ENCODE results near the gene RERG.

The RERG gene

DNA sequence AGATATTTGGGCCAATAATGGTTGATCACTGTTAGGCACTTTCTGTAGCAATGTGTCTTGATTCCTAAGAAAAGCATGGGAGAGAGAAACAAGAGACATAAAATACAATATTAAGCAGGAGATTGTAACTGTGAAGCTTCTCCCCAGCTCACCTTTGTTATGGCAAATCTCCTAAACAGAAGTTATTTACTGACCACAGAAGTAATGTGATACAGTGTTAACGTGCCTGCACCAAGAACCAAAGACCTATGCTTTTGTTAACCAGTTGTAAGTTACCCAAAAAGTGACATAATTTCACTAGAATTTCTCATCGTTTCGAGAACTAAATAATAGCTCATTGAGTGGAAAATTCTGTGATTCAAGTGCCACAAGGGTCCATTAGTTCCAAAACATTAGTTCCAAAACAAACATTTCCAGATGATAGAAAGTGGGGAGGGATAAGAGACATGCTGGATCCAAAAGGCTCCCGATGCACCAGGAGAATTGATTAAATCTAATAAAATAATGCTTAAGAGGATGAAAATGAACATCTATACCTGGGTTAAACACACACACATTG, 14.3 kb downstream of the RERG start:
- Histone ChIP-seq H3K9ac (ENCODE audit: low read depth in 1 of 2, low read length in 2 of 2) (no peak overlapping the region), H3K27ac (ENCODE audit: low read depth, low read length) (no peak overlapping the region), H3K27me3 (ENCODE audit: control insufficient read depth in 1 of 2, insufficient read depth in 2 of 2, low read length in 2 of 2) (no peaks in the 10 kb centered on the region), H3K4me3 (ENCODE audit: low read depth in 1 of 2, low read length in 2 of 2) (no peak overlapping the region), H3K9me3 (ENCODE audit: control insufficient read depth in 1 of 2, low read length in 2 of 2) (no peaks in the 10 kb centered on the region), H3K36me3 (ENCODE audit: control insufficient read depth in 1 of 2, insufficient read depth in 2 of 2, low read length in 2 of 2) (no peaks in the 10 kb centered on the region), H3K4me1 (ENCODE audit: control insufficient read depth in 1 of 2, insufficient read depth in 2 of 2, low read length in 2 of 2) (no peaks in the 10 kb centered on the region)

GRCh38 chr12:15206338-15206737, 14.9 kb downstream of the RERG start:
- H3K9me3 ChIP-seq (ENCODE audit: control insufficient read depth in 1 of 2, low read length in 2 of 2) = no peaks in the 10 kb centered on the region
- no peak overlapping the region for H3K9ac ChIP-seq (ENCODE audit: low read depth in 1 of 2, low read length in 2 of 2)
- no peaks in the 10 kb centered on the region for H3K36me3 ChIP-seq (ENCODE audit: control insufficient read depth in 1 of 2, insufficient read depth in 2 of 2, low read length in 2 of 2)
- no peak overlapping the region for H3K4me3 ChIP-seq (ENCODE audit: low read depth in 1 of 2, low read length in 2 of 2)
- no peaks in the 10 kb centered on the region for H3K27me3 ChIP-seq (ENCODE audit: control insufficient read depth in 1 of 2, insufficient read depth in 2 of 2, low read length in 2 of 2)
- no peak overlapping the region for H3K27ac ChIP-seq (ENCODE audit: low read depth, low read length)
- no peaks in the 10 kb centered on the region for H3K4me1 ChIP-seq (ENCODE audit: control insufficient read depth in 1 of 2, insufficient read depth in 2 of 2, low read length in 2 of 2)

DNA sequence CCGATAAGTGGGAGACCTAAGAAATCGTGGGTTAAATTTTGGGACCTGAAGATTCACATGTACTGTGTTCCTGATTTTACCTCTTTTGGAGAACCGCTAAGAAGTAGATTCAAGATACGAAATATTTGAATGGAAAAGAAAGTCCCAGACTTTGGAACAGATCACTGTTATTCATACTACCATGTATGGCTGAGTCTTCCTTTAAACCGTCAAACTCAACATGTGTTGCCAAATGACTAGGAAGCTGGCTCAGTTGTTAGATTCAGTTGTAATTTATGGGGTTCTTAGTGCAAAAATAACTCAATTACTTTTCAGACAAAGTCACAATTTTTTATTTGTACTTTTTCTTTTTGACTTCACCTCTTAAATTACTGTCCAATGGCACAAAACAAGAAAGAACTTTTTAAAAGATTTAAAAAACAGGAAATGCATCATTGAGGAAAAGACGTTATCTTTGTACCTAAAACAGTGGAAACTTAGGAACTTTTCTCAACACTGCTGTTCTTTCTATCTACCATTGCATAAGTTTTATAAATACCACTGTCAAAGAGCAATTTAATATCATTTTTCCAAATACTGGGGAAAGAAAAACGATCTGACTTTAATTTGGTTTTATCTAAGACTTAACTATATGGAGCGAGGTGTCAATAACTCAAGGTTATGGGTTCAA, 15.7 kb downstream of the RERG start:
- no peaks in the 10 kb centered on the region for H3K36me3 ChIP-seq (ENCODE audit: control insufficient read depth in 1 of 2, insufficient read depth in 2 of 2, low read length in 2 of 2)
- H3K27ac ChIP-seq (ENCODE audit: low read depth, low read length) = no peak overlapping the region
- no peaks in the 10 kb centered on the region for H3K27me3 ChIP-seq (ENCODE audit: control insufficient read depth in 1 of 2, insufficient read depth in 2 of 2, low read length in 2 of 2)
- H3K9me3 ChIP-seq (ENCODE audit: control insufficient read depth in 1 of 2, low read length in 2 of 2) = no peaks in the 10 kb centered on the region
- H3K4me1 ChIP-seq (ENCODE audit: control insufficient read depth in 1 of 2, insufficient read depth in 2 of 2, low read length in 2 of 2) = no peaks in the 10 kb centered on the region
- no peak overlapping the region for H3K4me3 ChIP-seq (ENCODE audit: low read depth in 1 of 2, low read length in 2 of 2)
- no peak overlapping the region for H3K9ac ChIP-seq (ENCODE audit: low read depth in 1 of 2, low read length in 2 of 2)

- Histone ChIP-seq H3K36me3 (ENCODE audit: control insufficient read depth in 1 of 2, insufficient read depth in 2 of 2, low read length in 2 of 2) (no peaks in the 10 kb centered on the region), H3K27ac (ENCODE audit: low read depth, low read length) (no peak overlapping the region), H3K9ac (ENCODE audit: low read depth in 1 of 2, low read length in 2 of 2) (no peak overlapping the region), H3K4me3 (ENCODE audit: low read depth in 1 of 2, low read length in 2 of 2) (no peak overlapping the region), H3K27me3 (ENCODE audit: control insufficient read depth in 1 of 2, insufficient read depth in 2 of 2, low read length in 2 of 2) (no peaks in the 10 kb centered on the region), H3K9me3 (ENCODE audit: control insufficient read depth in 1 of 2, low read length in 2 of 2) (no peaks in the 10 kb centered on the region), H3K4me1 (ENCODE audit: control insufficient read depth in 1 of 2, insufficient read depth in 2 of 2, low read length in 2 of 2) (no peaks in the 10 kb centered on the region)
Measured at GRCh38 chr12:15201456-15201855, 19.8 kb downstream of the RERG start.

GRCh38 chr12:15201056-15201455, 20.2 kb downstream of the RERG start:
- H3K9me3 ChIP-seq (ENCODE audit: control insufficient read depth in 1 of 2, low read length in 2 of 2) = no peaks in the 10 kb centered on the region
- no peaks in the 10 kb centered on the region for H3K27me3 ChIP-seq (ENCODE audit: control insufficient read depth in 1 of 2, insufficient read depth in 2 of 2, low read length in 2 of 2)
- no peak overlapping the region for H3K4me3 ChIP-seq (ENCODE audit: low read depth in 1 of 2, low read length in 2 of 2)
- H3K9ac ChIP-seq (ENCODE audit: low read depth in 1 of 2, low read length in 2 of 2) = no peak overlapping the region
- H3K36me3 ChIP-seq (ENCODE audit: control insufficient read depth in 1 of 2, insufficient read depth in 2 of 2, low read length in 2 of 2) = no peaks in the 10 kb centered on the region
- H3K4me1 ChIP-seq (ENCODE audit: control insufficient read depth in 1 of 2, insufficient read depth in 2 of 2, low read length in 2 of 2) = no peaks in the 10 kb centered on the region
- H3K27ac ChIP-seq (ENCODE audit: low read depth, low read length) = no peak overlapping the region

DNA sequence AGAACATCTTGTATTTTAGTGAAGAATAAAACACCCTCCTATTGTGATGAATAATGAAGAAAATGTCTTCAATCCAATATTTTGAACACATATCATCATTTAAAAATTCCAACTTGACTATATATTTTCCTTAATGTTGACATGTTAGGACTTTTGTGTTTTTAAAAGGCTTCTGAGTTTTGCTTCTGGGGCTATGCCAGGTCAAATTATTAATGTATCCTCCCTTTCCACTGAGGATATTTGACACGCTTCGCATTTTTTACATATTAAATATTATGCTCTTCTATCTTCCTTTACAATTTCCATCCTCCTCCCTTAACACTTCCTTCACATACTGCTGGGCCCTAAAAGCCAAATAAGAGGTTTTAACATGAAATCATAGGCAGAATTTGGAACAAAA, 20.6 kb downstream of the RERG start:
- H3K9ac ChIP-seq (ENCODE audit: low read depth in 1 of 2, low read length in 2 of 2) = no peak overlapping the region
- no peak overlapping the region for H3K4me3 ChIP-seq (ENCODE audit: low read depth in 1 of 2, low read length in 2 of 2)
- H3K4me1 ChIP-seq (ENCODE audit: control insufficient read depth in 1 of 2, insufficient read depth in 2 of 2, low read length in 2 of 2) = no peaks in the 10 kb centered on the region
- no peaks in the 10 kb centered on the region for H3K27me3 ChIP-seq (ENCODE audit: control insufficient read depth in 1 of 2, insufficient read depth in 2 of 2, low read length in 2 of 2)
- no peaks in the 10 kb centered on the region for H3K36me3 ChIP-seq (ENCODE audit: control insufficient read depth in 1 of 2, insufficient read depth in 2 of 2, low read length in 2 of 2)
- H3K27ac ChIP-seq (ENCODE audit: low read depth, low read length) = no peak overlapping the region
- H3K9me3 ChIP-seq (ENCODE audit: control insufficient read depth in 1 of 2, low read length in 2 of 2) = no peaks in the 10 kb centered on the region

GRCh38 chr12:15199930-15200329, 21.3 kb downstream of the RERG start:
- Histone ChIP-seq H3K27ac (ENCODE audit: low read depth, low read length) (no peak overlapping the region), H3K27me3 (ENCODE audit: control insufficient read depth in 1 of 2, insufficient read depth in 2 of 2, low read length in 2 of 2) (no peaks in the 10 kb centered on the region), H3K4me3 (ENCODE audit: low read depth in 1 of 2, low read length in 2 of 2) (no peak overlapping the region), H3K9me3 (ENCODE audit: control insufficient read depth in 1 of 2, low read length in 2 of 2) (no peaks in the 10 kb centered on the region), H3K9ac (ENCODE audit: low read depth in 1 of 2, low read length in 2 of 2) (no peak overlapping the region), H3K36me3 (ENCODE audit: control insufficient read depth in 1 of 2, insufficient read depth in 2 of 2, low read length in 2 of 2) (no peaks in the 10 kb centered on the region), H3K4me1 (ENCODE audit: control insufficient read depth in 1 of 2, insufficient read depth in 2 of 2, low read length in 2 of 2) (no peaks in the 10 kb centered on the region)

DNA sequence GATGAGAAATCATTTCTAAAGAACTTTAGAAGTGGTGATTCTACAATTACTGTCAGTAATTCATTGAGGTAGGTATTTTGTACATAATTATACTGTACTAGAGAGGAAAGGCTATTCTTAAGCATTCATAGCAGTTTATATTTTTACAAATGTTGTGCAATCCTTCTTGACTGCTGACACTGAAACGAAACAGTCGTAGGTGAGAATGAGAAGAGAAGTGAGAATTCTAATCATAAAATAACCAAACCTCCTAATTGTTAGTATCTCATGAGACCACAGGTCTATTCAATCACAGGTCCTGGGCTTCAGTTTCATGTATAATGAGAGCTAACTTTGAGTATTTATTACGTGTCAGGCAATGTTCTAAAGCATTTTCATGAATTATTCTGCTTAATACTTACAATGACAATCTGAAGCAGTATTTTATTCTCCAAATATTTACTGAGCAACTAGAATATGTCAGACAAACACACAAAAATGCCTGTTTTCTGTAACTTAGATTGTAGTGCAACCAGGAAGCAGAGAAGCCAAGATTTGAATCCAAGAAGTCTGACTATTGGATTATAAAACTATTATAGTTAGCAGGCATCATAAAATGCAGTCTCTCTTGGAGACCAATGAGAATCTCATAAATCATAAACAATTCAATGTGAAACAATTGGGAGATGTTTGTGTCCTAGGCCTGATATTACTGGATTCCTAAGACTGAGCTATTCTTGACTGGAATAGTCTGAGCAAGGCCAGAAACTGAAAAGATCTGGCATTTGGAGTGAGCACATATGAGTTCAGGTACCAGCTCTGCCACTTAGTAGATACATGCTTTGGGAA, 24.3 kb downstream of the RERG start:
- Histone ChIP-seq H3K27me3 (ENCODE audit: control insufficient read depth in 1 of 2, insufficient read depth in 2 of 2, low read length in 2 of 2) (no peaks in the 10 kb centered on the region), H3K9ac (ENCODE audit: low read depth in 1 of 2, low read length in 2 of 2) (no peak overlapping the region), H3K9me3 (ENCODE audit: control insufficient read depth in 1 of 2, low read length in 2 of 2) (no peaks in the 10 kb centered on the region), H3K36me3 (ENCODE audit: control insufficient read depth in 1 of 2, insufficient read depth in 2 of 2, low read length in 2 of 2) (no peaks in the 10 kb centered on the region), H3K4me1 (ENCODE audit: control insufficient read depth in 1 of 2, insufficient read depth in 2 of 2, low read length in 2 of 2) (no peaks in the 10 kb centered on the region), H3K27ac (ENCODE audit: low read depth, low read length) (no peak overlapping the region), H3K4me3 (ENCODE audit: low read depth in 1 of 2, low read length in 2 of 2) (no peak overlapping the region)

- H3K4me1 ChIP-seq (ENCODE audit: control insufficient read depth in 1 of 2, insufficient read depth in 2 of 2, low read length in 2 of 2) = no peaks in the 10 kb centered on the region
- no peak overlapping the region for H3K27ac ChIP-seq (ENCODE audit: low read depth, low read length)
- no peak overlapping the region for H3K4me3 ChIP-seq (ENCODE audit: low read depth in 1 of 2, low read length in 2 of 2)
Measured at GRCh38 chr12:15196221-15196620, 25.0 kb downstream of the RERG start.

More at GRCh38 chr12:15196221-15196620, 25.0 kb downstream of the RERG start:
- Histone ChIP-seq H3K36me3 (ENCODE audit: control insufficient read depth in 1 of 2, insufficient read depth in 2 of 2, low read length in 2 of 2) (no peaks in the 10 kb centered on the region), H3K9ac (ENCODE audit: low read depth in 1 of 2, low read length in 2 of 2) (no peak overlapping the region), H3K9me3 (ENCODE audit: control insufficient read depth in 1 of 2, low read length in 2 of 2) (no peaks in the 10 kb centered on the region), H3K27me3 (ENCODE audit: control insufficient read depth in 1 of 2, insufficient read depth in 2 of 2, low read length in 2 of 2) (no peaks in the 10 kb centered on the region)
